AG09309 (cell line): Measurements from ENCODE around the gene IFI27L2.
A peak's percentile ranks its signal among the peaks of the same experiment; 100 is the strongest.

Source experiments
- DNase-seq: peaks from one replicate; pipeline ENCODE4 v3.0.0-alpha.2; 2010; ENCODE audit warnings: low read depth
- H3K4me3 ChIP-seq: 2 replicates; pipeline ENCODE4 v1.5.1; 2011; ENCODE audit warnings: mild to moderate bottlenecking, low read depth, low read length, moderate library complexity; ENCODE audit not compliant: control insufficient read depth
- TF ChIP-seq, protein P1 (sequence below): IDR thresholded peaks from 2 replicates; pipeline ENCODE4 v1.5.1; 2011; ENCODE audit warnings: mild to moderate bottlenecking, low read depth, low read length, inconsistent platforms; ENCODE audit not compliant: insufficient read depth, control insufficient read depth; ENCODE audit errors: missing control alignments

Gene IFI27L2

DNA sequence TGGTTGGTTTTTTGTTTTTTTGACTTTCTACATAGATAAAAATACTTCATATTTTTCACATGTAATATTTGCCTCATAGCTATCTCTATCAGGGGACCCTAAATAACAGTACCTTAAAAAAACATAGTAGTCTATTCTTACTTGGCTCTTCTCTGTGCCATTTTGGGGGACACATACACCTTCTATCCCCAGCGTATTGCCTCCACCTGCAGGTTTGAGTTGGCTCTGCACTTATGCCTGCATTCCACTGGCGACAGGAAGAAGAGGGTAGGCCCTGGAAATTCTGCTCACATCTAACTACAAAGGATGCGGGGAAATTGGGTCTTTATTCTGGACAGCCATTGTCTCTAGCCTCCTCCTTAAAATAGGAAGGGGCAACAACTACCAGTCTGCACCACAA is 13.8 kb upstream of the IFI27L2 start:
- H3K4me3 ChIP-seq = no peak overlapping the region
- TF ChIP-seq, protein P1, sequence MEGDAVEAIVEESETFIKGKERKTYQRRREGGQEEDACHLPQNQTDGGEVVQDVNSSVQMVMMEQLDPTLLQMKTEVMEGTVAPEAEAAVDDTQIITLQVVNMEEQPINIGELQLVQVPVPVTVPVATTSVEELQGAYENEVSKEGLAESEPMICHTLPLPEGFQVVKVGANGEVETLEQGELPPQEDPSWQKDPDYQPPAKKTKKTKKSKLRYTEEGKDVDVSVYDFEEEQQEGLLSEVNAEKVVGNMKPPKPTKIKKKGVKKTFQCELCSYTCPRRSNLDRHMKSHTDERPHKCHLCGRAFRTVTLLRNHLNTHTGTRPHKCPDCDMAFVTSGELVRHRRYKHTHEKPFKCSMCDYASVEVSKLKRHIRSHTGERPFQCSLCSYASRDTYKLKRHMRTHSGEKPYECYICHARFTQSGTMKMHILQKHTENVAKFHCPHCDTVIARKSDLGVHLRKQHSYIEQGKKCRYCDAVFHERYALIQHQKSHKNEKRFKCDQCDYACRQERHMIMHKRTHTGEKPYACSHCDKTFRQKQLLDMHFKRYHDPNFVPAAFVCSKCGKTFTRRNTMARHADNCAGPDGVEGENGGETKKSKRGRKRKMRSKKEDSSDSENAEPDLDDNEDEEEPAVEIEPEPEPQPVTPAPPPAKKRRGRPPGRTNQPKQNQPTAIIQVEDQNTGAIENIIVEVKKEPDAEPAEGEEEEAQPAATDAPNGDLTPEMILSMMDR = peak; percentile 35
- DNase-seq = no peak

DNA sequence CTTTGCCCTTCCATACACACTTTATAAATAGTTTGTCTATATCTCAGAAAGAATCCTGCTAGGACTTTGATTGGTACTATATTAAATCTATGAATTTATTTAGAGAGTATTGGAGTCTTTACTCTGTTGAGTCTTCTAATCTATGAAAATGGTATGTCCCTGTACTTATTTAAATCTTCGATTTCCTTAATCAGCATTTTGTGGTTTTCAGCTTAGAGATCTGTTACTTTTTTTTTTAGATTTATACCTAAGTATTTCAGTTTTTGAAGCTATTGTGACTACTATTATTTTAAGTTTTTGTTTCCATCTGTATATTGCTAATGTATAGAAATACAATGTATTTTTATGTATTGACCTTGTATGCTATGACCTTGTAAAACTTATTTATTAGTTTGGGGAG is 13.4 kb upstream of the IFI27L2 start:
- TF ChIP-seq, protein P1 = no peak
- H3K4me3 ChIP-seq = no peak overlapping the region
- DNase-seq = no peak

DNA sequence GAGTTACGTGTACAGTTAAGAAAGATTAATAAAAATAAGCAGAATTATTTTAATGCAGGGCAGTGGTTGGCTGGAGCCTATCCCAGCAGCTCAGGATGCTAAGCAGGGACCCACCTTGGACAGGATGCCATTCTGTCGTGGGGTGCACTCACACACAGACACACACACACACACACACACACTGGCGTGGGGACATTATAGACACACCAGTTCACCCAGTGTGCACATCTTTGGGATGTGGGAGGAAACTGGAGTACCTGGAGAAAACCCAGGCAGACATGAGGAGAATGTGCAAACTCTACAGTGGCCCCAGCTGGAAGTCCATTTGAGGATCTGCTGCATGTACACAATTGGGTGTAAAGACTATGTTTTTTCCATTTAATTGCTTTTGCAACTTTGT is 12.8 kb upstream of the IFI27L2 start:
- TF ChIP-seq, protein P1 = no peak
- DNase-seq = no peak
- H3K4me3 ChIP-seq = no peak overlapping the region

DNA sequence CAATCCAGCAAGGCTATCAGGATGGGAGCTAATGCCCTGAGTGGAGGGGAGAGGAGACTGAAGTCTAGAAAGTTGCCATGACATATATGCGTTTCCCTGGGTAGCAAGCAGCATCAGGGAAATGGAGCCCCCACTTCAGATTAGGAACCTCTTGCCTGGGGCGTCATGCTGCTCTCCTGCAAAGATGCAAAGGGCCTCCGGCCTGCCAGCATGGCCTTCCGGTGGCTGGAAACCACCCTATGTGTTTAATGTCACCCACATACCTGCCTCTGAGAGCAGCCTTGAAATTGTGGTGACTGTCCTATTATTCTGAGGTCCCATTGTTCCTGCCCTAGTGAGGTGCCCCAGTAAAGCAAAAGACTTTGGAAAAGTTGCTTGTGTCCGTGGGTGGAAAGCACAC is 10.0 kb upstream of the IFI27L2 start:
- no peak for DNase-seq
- TF ChIP-seq, protein P1 = no peak
- no peak overlapping the region for H3K4me3 ChIP-seq

DNA sequence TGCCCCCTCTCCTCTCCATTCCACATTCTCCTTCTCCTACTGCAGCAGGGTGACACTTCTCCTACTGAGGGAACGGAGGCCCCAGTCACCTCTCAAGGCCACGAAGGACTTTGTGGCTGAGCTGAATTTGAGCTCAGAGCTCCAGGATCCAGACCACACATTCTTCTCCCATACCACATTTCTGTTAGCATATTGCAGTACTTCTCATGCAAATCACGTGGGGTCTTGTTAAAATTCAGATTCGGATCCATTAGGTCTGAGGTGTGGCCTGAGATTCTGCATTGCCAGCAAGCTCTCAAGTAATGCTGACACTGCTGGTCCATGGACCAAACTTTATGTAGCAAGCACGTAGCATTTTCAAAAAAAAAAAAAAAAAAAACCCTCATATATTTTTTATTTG is 9.6 kb upstream of the IFI27L2 start:
- H3K4me3 ChIP-seq = no peak overlapping the region
- no peak for DNase-seq
- TF ChIP-seq, protein P1 = no peak

DNA sequence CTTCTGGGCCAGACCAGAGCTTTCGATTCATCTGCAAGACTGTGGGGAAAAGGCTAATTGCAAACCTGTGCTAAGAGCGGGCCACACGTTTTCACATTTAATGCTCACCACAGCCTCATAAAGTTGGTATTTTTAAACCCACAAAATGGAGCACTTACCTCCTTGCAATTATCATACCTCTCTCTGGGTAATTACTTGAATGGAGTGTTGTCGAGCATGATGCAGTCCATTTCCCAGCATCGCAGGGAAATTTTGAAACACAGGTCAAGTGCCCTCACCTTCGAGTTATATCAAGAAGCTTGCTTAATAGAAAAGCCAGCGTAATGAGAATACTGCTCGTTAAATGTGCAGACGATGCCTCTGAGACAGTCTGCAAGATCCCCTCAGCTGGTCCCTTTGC is 8.8 kb upstream of the IFI27L2 start:
- DNase-seq = no peak
- TF ChIP-seq, protein P1 = no peak
- H3K4me3 ChIP-seq = no peak overlapping the region
